GM12878 (cell line): Measurements from ENCODE around the gene MSI2.

Experiments used
- CTCF ChIP-seq, 3 experiments: IDR thresholded peaks in 2 of 3; conservative IDR thresholded peaks in 1 of 3; 2 replicates each; pipeline ENCODE4 v1.5.1; 2011; ENCODE audit warnings: low read depth in 3 of 3, low read length in 3 of 3, mild to moderate bottlenecking in 3 of 3, control low read depth in 2 of 3, moderate library complexity in 2 of 3, inconsistent platforms in 1 of 3, mixed read lengths in 1 of 3; ENCODE audit not compliant: control insufficient read depth in 2 of 3, insufficient read depth in 1 of 3; ENCODE audit errors: extremely low read depth in 1 of 3
- EZH2 ChIP-seq: IDR thresholded peaks from 2 replicates; pipeline ENCODE4 v1.6.1; 2012; ENCODE audit warnings: low read depth, mild to moderate bottlenecking, control low read depth, inconsistent platforms, low read length, borderline replicate concordance; ENCODE audit not compliant: control insufficient read depth
- HCFC1 ChIP-seq: fragments of 150-350 bp; IDR thresholded peaks from 2 replicates; pipeline ENCODE4 v1.6.1; 2014; ENCODE audit warnings: low read length
- JUNB ChIP-seq: IDR thresholded peaks from 2 replicates; pipeline ENCODE4 v1.6.1; 2016; ENCODE audit warnings: antibody characterized with exemption, mild to moderate bottlenecking
- MAX ChIP-seq: IDR thresholded peaks from 2 replicates; pipeline ENCODE4 v1.6.1; 2012; ENCODE audit warnings: low read depth, low read length, improper control_type of control experiment
- NFIC ChIP-seq: IDR thresholded peaks from 2 replicates; pipeline ENCODE4 v1.6.1; 2012; ENCODE audit warnings: low read depth, mild to moderate bottlenecking, inconsistent platforms, low read length, moderate library complexity
- PAX8 ChIP-seq: fragments of 450-650 bp; IDR thresholded peaks from 2 replicates; pipeline ENCODE4 v1.6.1; 2017; ENCODE audit warnings: mild to moderate bottlenecking, moderate library complexity
- POLR2A ChIP-seq: IDR thresholded peaks from 2 replicates; pipeline ENCODE4 v1.6.1; 2011; ENCODE audit warnings: low read depth, mild to moderate bottlenecking, low read length
- POLR2AphosphoS5 ChIP-seq: IDR thresholded peaks from 2 replicates; pipeline ENCODE4 v1.6.1; 2011; ENCODE audit warnings: mild to moderate bottlenecking, low read length, inconsistent platforms
- RCOR1 ChIP-seq: conservative IDR thresholded peaks from 2 replicates; pipeline ENCODE4 v1.6.1; 2012; ENCODE audit warnings: low read depth, low read length, improper control_type of control experiment
- RFX5 ChIP-seq: IDR thresholded peaks from 2 replicates; pipeline ENCODE4 v1.6.1; 2011; ENCODE audit warnings: low read depth, low read length, improper control_type of control experiment
- SIN3A ChIP-seq: IDR thresholded peaks from 2 replicates; pipeline ENCODE4 v1.6.1; 2012; ENCODE audit warnings: low read depth, low read length, improper control_type of control experiment
- TAF1 ChIP-seq: IDR thresholded peaks from 2 replicates; pipeline ENCODE4 v1.6.1; 2011; ENCODE audit warnings: mild to moderate bottlenecking, low read depth, low read length, borderline replicate concordance
- YY1 ChIP-seq: IDR thresholded peaks from 2 replicates; pipeline ENCODE4 v1.6.1; 2011; ENCODE audit warnings: low read depth, mild to moderate bottlenecking, low read length

- no peak for TF ChIP-seq HCFC1
- no peak for TF ChIP-seq JUNB
- TF ChIP-seq RFX5, result no peak
- TF ChIP-seq RCOR1, result no peak
- no peak for TF ChIP-seq TAF1
- TF ChIP-seq POLR2A, result no peak
- no peak for TF ChIP-seq SIN3A
- no peak for TF ChIP-seq NFIC
- no peak for TF ChIP-seq MAX
- TF ChIP-seq POLR2AphosphoS5, result no peak
- TF ChIP-seq CTCF (IDR thresholded peaks at IDR 0.05 in 2 of 3, conservative IDR thresholded peaks at IDR 0.05 in 1 of 3; ENCODE audit: control insufficient read depth in 2 of 3, extremely low read depth in 1 of 3, insufficient read depth in 1 of 3, low read depth in 3 of 3, low read length in 3 of 3), result no peak
- no peak for TF ChIP-seq PAX8
- no peak for TF ChIP-seq YY1
- no peak for TF ChIP-seq EZH2
These were observed 267.8 kb downstream of the MSI2 start for GRCh38 chr17:57523926-57524632.
